GM10266 (cell line): ENCODE results near the gene HS1BP3.

Source experiments
- DNase-seq: peaks from one replicate; pipeline ENCODE4 v3.0.0; 2012; ENCODE audit errors: extremely low spot score
- CTCF ChIP-seq: IDR thresholded peaks from 2 replicates; pipeline ENCODE4 v1.5.1; 2012; ENCODE audit warnings: mild to moderate bottlenecking, low read depth; ENCODE audit not compliant: control insufficient read depth, insufficient read depth; ENCODE audit errors: missing control alignments

HS1BP3 gene, protein sequence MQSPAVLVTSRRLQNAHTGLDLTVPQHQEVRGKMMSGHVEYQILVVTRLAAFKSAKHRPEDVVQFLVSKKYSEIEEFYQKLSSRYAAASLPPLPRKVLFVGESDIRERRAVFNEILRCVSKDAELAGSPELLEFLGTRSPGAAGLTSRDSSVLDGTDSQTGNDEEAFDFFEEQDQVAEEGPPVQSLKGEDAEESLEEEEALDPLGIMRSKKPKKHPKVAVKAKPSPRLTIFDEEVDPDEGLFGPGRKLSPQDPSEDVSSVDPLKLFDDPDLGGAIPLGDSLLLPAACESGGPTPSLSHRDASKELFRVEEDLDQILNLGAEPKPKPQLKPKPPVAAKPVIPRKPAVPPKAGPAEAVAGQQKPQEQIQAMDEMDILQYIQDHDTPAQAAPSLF

GRCh38 chr2:20650877-20651730 lies at the start of gene HS1BP3:
Gene HS1BP3 (minus strand): TSS chr2:20651098. CDS start chr2:20651063, 35 bp downstream.
- peak; percentile 98 for DNase-seq
- peak; percentile 99 for TF ChIP-seq CTCF

DNA sequence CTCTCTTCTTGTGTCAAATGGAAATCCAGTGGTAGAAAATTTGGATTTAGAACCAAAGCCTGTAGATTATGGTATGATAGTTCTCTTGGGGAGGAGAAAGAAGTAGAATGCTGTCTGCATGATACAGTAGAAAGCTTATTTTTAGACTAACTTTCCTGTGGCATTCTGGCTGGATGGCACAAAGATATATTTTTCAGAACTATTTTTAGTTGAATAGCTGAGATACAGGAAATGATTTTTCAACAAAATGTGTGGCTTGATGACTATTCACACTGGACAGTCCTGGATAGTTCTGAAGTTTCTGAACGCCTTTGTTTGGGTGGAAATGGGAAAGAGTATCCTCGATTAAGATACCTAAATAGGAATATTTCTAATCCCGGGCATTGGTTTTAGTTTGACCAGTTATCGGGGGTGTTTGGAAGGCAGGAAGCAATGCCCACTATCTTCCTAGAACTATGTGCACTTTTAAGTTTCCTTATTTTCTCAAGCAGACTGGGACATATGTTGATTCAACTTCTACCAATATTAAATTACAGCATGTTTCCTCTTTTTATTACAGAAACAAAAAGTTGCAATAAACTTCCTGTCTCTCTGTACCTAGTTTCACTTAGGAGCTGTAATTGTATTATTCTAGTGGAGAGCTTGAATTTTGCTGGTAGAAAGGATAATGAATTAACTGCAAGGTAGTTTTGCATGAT lies 48.2 kb upstream of the HS1BP3 start:
- TF ChIP-seq CTCF = no peak
- no peak for DNase-seq

- DNase-seq = no peak
- TF ChIP-seq CTCF = no peak
Measured at GRCh38 chr2:20697322-20697934, 46.5 kb upstream of the HS1BP3 start.

GRCh38 chr2:20696366-20696765 lies 45.5 kb upstream of the HS1BP3 start:
- no peak for TF ChIP-seq CTCF
- no peak for DNase-seq

- no peak for DNase-seq
- no peak for TF ChIP-seq CTCF
Measured at GRCh38 chr2:20693317-20693716, 42.4 kb upstream of the HS1BP3 start.

GRCh38 chr2:20692081-20692480 lies 41.2 kb upstream of the HS1BP3 start:
- TF ChIP-seq CTCF = no peak
- DNase-seq = no peak
